ENCODE results near the gene LSAMP. TPM values are rescaled to one million over a fixed set of nuclear protein-coding genes. Genes with fewer than 3 reads are reported as not detected.

LSAMP gene
- total RNA-seq, 1 donor from 2014 or later, result 16.4 TPM

- no peak for FAIRE-seq
- no peak overlapping the region for H3K4me3 Mint-ChIP-seq (ENCODE audit: unreplicated experiment)
- TF ChIP-seq CTCF (IDR thresholded peaks at IDR 0.05; ENCODE audit: insufficient read depth, low read depth, low read length), result no peak
- TF ChIP-seq EZH2 (IDR thresholded peaks at IDR 0.05; ENCODE audit: insufficient read depth, low read length), result no peak
Observed at GRCh38 chr3:116399701-116400226, 45.5 kb downstream of the LSAMP start.

DNA sequence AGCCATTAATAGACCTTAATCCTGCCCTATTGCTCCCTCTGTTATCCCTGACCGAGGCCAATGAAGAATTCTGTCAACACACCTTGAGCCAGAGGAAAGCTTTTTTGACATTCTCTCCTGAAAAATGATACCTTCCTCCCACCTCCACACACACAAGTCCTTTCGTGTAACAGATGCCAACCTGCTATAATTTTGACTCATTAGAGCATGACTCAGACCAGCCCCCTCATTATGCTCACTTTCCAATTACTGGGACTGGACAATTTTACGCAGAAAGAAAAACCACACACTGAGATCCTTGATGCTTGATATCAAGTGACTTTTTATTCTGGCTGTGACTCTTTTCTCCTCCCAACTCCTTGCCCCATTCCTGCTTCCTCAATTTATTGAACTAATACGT lies 50.9 kb downstream of the LSAMP start:
- Mint-ChIP-seq H3K36me3 (ENCODE audit: low read depth, unreplicated experiment) (peaks cover 2% of the 10 kb centered on the region), H3K9me3 (ENCODE audit: unreplicated experiment) (no peaks in the 10 kb centered on the region), H3K27ac (ENCODE audit: unreplicated experiment) (no peak overlapping the region), H3K27me3 (ENCODE audit: low read depth, unreplicated experiment) (no peaks in the 10 kb centered on the region), H3K4me3 (ENCODE audit: unreplicated experiment) (no peak overlapping the region), H3K4me1 (ENCODE audit: low read depth, unreplicated experiment) (peaks cover 7% of the 10 kb centered on the region)
- Histone ChIP-seq H3K4me1 (ENCODE audit: insufficient read depth, low read length) (no peaks in the 10 kb centered on the region), H3K36me3 (ENCODE audit: insufficient read depth, low read length) (no peaks in the 10 kb centered on the region), H3K9ac (ENCODE audit: low read length) (no peak overlapping the region), H3K4me3 (ENCODE audit: insufficient read depth, low read depth, low read length) (no peak overlapping the region), H4K20me1 (ENCODE audit: insufficient read depth, low read length) (no peaks in the 10 kb centered on the region), H2AFZ (ENCODE audit: low read depth, low read length) (no peak overlapping the region), H3K4me2 (ENCODE audit: low read length) (no peak overlapping the region), H3K79me2 (ENCODE audit: insufficient read depth, low read length) (no peaks in the 10 kb centered on the region), H3K27ac (ENCODE audit: low read depth, low read length) (no peak overlapping the region), H3K27me3 (ENCODE audit: insufficient read depth, low read length) (no peaks in the 10 kb centered on the region), H3K9me3 (ENCODE audit: insufficient read depth, low read depth, low read length) (peaks cover 6% of the 10 kb centered on the region)
- DNase-seq (ENCODE audit: low read depth), result peak; percentile 51
- no peak for FAIRE-seq
- TF ChIP-seq EZH2 (IDR thresholded peaks at IDR 0.05; ENCODE audit: insufficient read depth, low read length) (no peak), CTCF (IDR thresholded peaks at IDR 0.05; ENCODE audit: insufficient read depth, low read depth, low read length) (no peak)

More at GRCh38 chr3:116399701-116400226, 45.5 kb downstream of the LSAMP start:
- H3K4me2 ChIP-seq (ENCODE audit: low read length), result no peak overlapping the region
- H3K9ac ChIP-seq (ENCODE audit: low read length), result no peak overlapping the region
- no peaks in the 10 kb centered on the region for H3K4me1 ChIP-seq (ENCODE audit: insufficient read depth, low read length)
- no peaks in the 10 kb centered on the region for H4K20me1 ChIP-seq (ENCODE audit: insufficient read depth, low read length)
- H3K36me3 ChIP-seq (ENCODE audit: insufficient read depth, low read length), result no peaks in the 10 kb centered on the region
- no peak for DNase-seq (ENCODE audit: low read depth)
- Mint-ChIP-seq H3K4me1 (ENCODE audit: low read depth, unreplicated experiment) (peaks cover 1% of the 10 kb centered on the region), H3K9me3 (ENCODE audit: unreplicated experiment) (no peaks in the 10 kb centered on the region), H3K36me3 (ENCODE audit: low read depth, unreplicated experiment) (no peaks in the 10 kb centered on the region), H3K27ac (ENCODE audit: unreplicated experiment) (no peak overlapping the region), H3K27me3 (ENCODE audit: low read depth, unreplicated experiment) (no peaks in the 10 kb centered on the region)
- H3K27ac ChIP-seq (ENCODE audit: low read depth, low read length), result no peak overlapping the region
- H3K9me3 ChIP-seq (ENCODE audit: insufficient read depth, low read depth, low read length), result no peaks in the 10 kb centered on the region
- no peak overlapping the region for H3K4me3 ChIP-seq (ENCODE audit: insufficient read depth, low read depth, low read length)
- no peaks in the 10 kb centered on the region for H3K79me2 ChIP-seq (ENCODE audit: insufficient read depth, low read length)
- H2AFZ ChIP-seq (ENCODE audit: low read depth, low read length), result no peak overlapping the region
- H3K27me3 ChIP-seq (ENCODE audit: insufficient read depth, low read length), result peaks cover 2% of the 10 kb centered on the region

DNA sequence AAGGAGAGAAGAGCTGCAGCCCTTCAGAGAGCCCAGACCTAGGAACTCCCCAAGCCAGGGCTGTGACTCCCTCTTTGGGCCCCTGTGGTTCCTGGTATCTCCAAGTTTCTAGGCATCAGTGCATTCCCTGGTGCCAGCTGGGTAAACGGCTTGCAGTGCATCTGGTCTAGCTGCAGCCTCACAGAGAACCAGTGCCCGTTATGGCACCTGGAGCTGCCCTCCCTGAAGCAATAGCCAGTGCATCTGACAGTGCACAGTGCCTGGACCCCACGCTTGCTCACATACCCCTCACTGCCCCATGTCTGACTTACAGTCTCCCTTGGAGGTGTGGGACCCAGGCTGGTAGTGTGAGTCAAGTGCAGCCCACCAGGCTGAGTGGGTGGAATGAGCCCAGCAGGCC lies 52.1 kb downstream of the LSAMP start:
- FAIRE-seq (no peak), DNase-seq (ENCODE audit: low read depth) (no peak)
- Histone ChIP-seq H3K27me3 (ENCODE audit: insufficient read depth, low read length) (no peaks in the 10 kb centered on the region), H3K79me2 (ENCODE audit: insufficient read depth, low read length) (no peaks in the 10 kb centered on the region), H3K4me2 (ENCODE audit: low read length) (no peak overlapping the region), H2AFZ (ENCODE audit: low read depth, low read length) (no peak overlapping the region), H4K20me1 (ENCODE audit: insufficient read depth, low read length) (no peaks in the 10 kb centered on the region), H3K9me3 (ENCODE audit: insufficient read depth, low read depth, low read length) (peaks cover 6% of the 10 kb centered on the region), H3K4me1 (ENCODE audit: insufficient read depth, low read length) (no peaks in the 10 kb centered on the region), H3K4me3 (ENCODE audit: insufficient read depth, low read depth, low read length) (no peak overlapping the region), H3K36me3 (ENCODE audit: insufficient read depth, low read length) (no peaks in the 10 kb centered on the region), H3K27ac (ENCODE audit: low read depth, low read length) (no peak overlapping the region), H3K9ac (ENCODE audit: low read length) (no peak overlapping the region)
- H3K9me3 Mint-ChIP-seq (ENCODE audit: unreplicated experiment), result no peaks in the 10 kb centered on the region
- H3K36me3 Mint-ChIP-seq (ENCODE audit: low read depth, unreplicated experiment), result peaks cover 2% of the 10 kb centered on the region
- H3K27ac Mint-ChIP-seq (ENCODE audit: unreplicated experiment), result peak overlapping the region; percentile 43
- no peak for TF ChIP-seq CTCF (IDR thresholded peaks at IDR 0.05; ENCODE audit: insufficient read depth, low read depth, low read length)
- no peak for TF ChIP-seq EZH2 (IDR thresholded peaks at IDR 0.05; ENCODE audit: insufficient read depth, low read length)
- H3K4me3 Mint-ChIP-seq (ENCODE audit: unreplicated experiment), result no peak overlapping the region
- H3K4me1 Mint-ChIP-seq (ENCODE audit: low read depth, unreplicated experiment), result peaks cover 7% of the 10 kb centered on the region
- no peaks in the 10 kb centered on the region for H3K27me3 Mint-ChIP-seq (ENCODE audit: low read depth, unreplicated experiment)

All from astrocyte (in vitro differentiated cells and primary cell).